ENCODE data around the gene IKBKE.
"Not testable (repeated sequence)": the region's sequence is repeated elsewhere in the genome, so short reads cannot be mapped to it uniquely, and the experiment has no call there.

The IKBKE gene

GRCh38 chr1:206476058-206476457 lies 5.8 kb downstream of the IKBKE start:
- no peak for DNase-seq (ENCODE audit: low spot score)

- DNase-seq (ENCODE audit: low spot score), result no peak
These were observed 6.3 kb downstream of the IKBKE start for GRCh38 chr1:206476591-206476990.

GRCh38 chr1:206477110-206477509 lies 6.8 kb downstream of the IKBKE start:
- DNase-seq (ENCODE audit: low spot score), result no peak

GRCh38 chr1:206477581-206478380 lies 7.5 kb downstream of the IKBKE start:
- DNase-seq (ENCODE audit: low spot score), result no peak

- DNase-seq (ENCODE audit: low spot score), result no peak
These were observed 8.5 kb downstream of the IKBKE start for GRCh38 chr1:206478746-206479145.

GRCh38 chr1:206479183-206480125 lies 9.2 kb downstream of the IKBKE start:
- DNase-seq (ENCODE audit: low spot score), result peak; percentile 87

GRCh38 chr1:206480211-206480610 lies 9.9 kb downstream of the IKBKE start:
- no peak for DNase-seq (ENCODE audit: low spot score)

GRCh38 chr1:206482611-206483010 lies 12.3 kb downstream of the IKBKE start:
- no peak for DNase-seq (ENCODE audit: low spot score)

- DNase-seq (ENCODE audit: low spot score), result not testable (repeated sequence)
These were observed 13.6 kb downstream of the IKBKE start for GRCh38 chr1:206483864-206484263.

- DNase-seq (ENCODE audit: low spot score), result no peak
These were observed 14.6 kb downstream of the IKBKE start for GRCh38 chr1:206484901-206485300.

GRCh38 chr1:206486995-206487788 lies 16.9 kb downstream of the IKBKE start:
- no peak for DNase-seq (ENCODE audit: low spot score)

GRCh38 chr1:206487970-206488369 lies 17.7 kb downstream of the IKBKE start:
- no peak for DNase-seq (ENCODE audit: low spot score)

- no peak for DNase-seq (ENCODE audit: low spot score)
These were observed 18.2 kb downstream of the IKBKE start for GRCh38 chr1:206488466-206488865.

GRCh38 chr1:206489980-206490770 lies 19.9 kb downstream of the IKBKE start:
- peak; percentile 88 for DNase-seq (ENCODE audit: low spot score)

GRCh38 chr1:206490771-206491405 lies 20.6 kb downstream of the IKBKE start:
- DNase-seq (ENCODE audit: low spot score), result peak; percentile 70

GRCh38 chr1:206491616-206492015 lies 21.3 kb downstream of the IKBKE start:
- DNase-seq (ENCODE audit: low spot score), result no peak

GRCh38 chr1:206492589-206492988 lies 22.3 kb downstream of the IKBKE start:
- no peak for DNase-seq (ENCODE audit: low spot score)

GRCh38 chr1:206493279-206493678 lies 23.0 kb downstream of the IKBKE start:
- no peak for DNase-seq (ENCODE audit: low spot score)

GRCh38 chr1:206495011-206495461 lies 24.8 kb downstream of the IKBKE start:
- DNase-seq (ENCODE audit: low spot score), result no peak

GRCh38 chr1:206495493-206496046 lies 25.3 kb downstream of the IKBKE start:
- DNase-seq (ENCODE audit: low spot score), result peak; percentile 27

Measured in hepatic stellate cell (primary cell).